M059J (cell line): ENCODE measurements around the gene TALDO1. TPM values are rescaled to one million over a fixed set of nuclear protein-coding genes. Genes with fewer than 3 reads are reported as not detected.

Source experiments
- DNase-seq: peaks from one replicate; pipeline ENCODE4 v3.0.0-alpha.2; 2012; ENCODE audit warnings: low read depth
- total RNA-seq: library from RNA; depleted of rRNA; stranded (reverse); fragments of >200 nt; shearing (Covaris generic); gene quantifications from 2 replicates; pipeline ENCODE4 v1.2.3, GENCODE V29; 2014

TALDO1 gene
- total RNA-seq, 1 experiment from 2014 or later: 252 TPM

- no peak for DNase-seq
Measured at GRCh38 chr11:714436-714835, 32.8 kb upstream of the TALDO1 start.

GRCh38 chr11:719214-720016, 27.8 kb upstream of the TALDO1 start:
- no peak for DNase-seq

GRCh38 chr11:720017-720641, 27.1 kb upstream of the TALDO1 start:
- DNase-seq: no peak

GRCh38 chr11:720642-721246, 26.5 kb upstream of the TALDO1 start:
- peak; percentile 43 for DNase-seq

GRCh38 chr11:721247-721740, 26.0 kb upstream of the TALDO1 start:
- no peak for DNase-seq

- DNase-seq: no peak
Measured at GRCh38 chr11:721741-722345, 25.4 kb upstream of the TALDO1 start.

GRCh38 chr11:722346-722811, 24.9 kb upstream of the TALDO1 start:
- DNase-seq: no peak

- DNase-seq: peak; percentile 68
Measured at GRCh38 chr11:723120-723883, 24.0 kb upstream of the TALDO1 start.

GRCh38 chr11:724049-724777, 23.1 kb upstream of the TALDO1 start:
- no peak for DNase-seq

GRCh38 chr11:724778-725386, 22.4 kb upstream of the TALDO1 start:
- DNase-seq: no peak

- DNase-seq: no peak
Measured at GRCh38 chr11:725624-726202, 21.6 kb upstream of the TALDO1 start.

- DNase-seq: no peak
Measured at GRCh38 chr11:726278-727220, 20.7 kb upstream of the TALDO1 start.

GRCh38 chr11:727281-727701, 20.0 kb upstream of the TALDO1 start:
- no peak for DNase-seq

- peak; percentile 97 for DNase-seq
Measured at GRCh38 chr11:727859-728748, 19.2 kb upstream of the TALDO1 start.

GRCh38 chr11:728901-729491, 18.3 kb upstream of the TALDO1 start:
- no peak for DNase-seq

GRCh38 chr11:729492-730074, 17.7 kb upstream of the TALDO1 start:
- DNase-seq: no peak

- DNase-seq: no peak
Measured at GRCh38 chr11:733072-733471, 14.2 kb upstream of the TALDO1 start.
